GM12878 (cell line): Measurements from ENCODE around the gene INSIG2. TPM values are rescaled to one million over a fixed set of nuclear protein-coding genes. Genes with fewer than 3 reads are reported as not detected.

Source experiments
- ATAC-seq: fragments of 200-7000 bp; cut with Tn5 transposase; 3 replicates; pipeline ENCODE4 v1.9.1; 2020; ENCODE audit warnings: mild to moderate bottlenecking, moderate library complexity
- BruUV-seq: library from RNA; stranded (reverse); fragments of 400-500 nt; replicated peaks from 2 replicates; lab custom pipeline; 2021; lab: Mats Ljungman, UMichigan
- CTCF ChIA-PET: fragments of 300-600 bp; sonication (Branson Sonifier 250); formaldehyde crosslinking; extraction: SDS; loops from one replicate; lab custom pipeline; 2021; ENCODE audit warnings: inconsistent platforms; lab: Yijun Ruan, JAX
- POLR2A ChIA-PET: fragments of 350-600 bp; formaldehyde crosslinking; extraction: SDS; loops from one replicate; lab custom pipeline; 2021; ENCODE audit warnings: inconsistent platforms; lab: Charles Lee
- RAD21 ChIA-PET: fragments of 300-600 bp; sonication (Branson Sonifier 250); formaldehyde crosslinking; loops from one replicate; lab custom pipeline; 2023; ENCODE audit warnings: antibody characterized with exemption; ENCODE audit not compliant: unreplicated experiment; lab: Charles Lee
- SMC1A ChIA-PET: fragments of 300-600 bp; sonication (Branson Sonifier 250); formaldehyde crosslinking; loops from one replicate; lab custom pipeline; 2023; ENCODE audit not compliant: unreplicated experiment, uncharacterized antibody; lab: Charles Lee
- DNase-seq: peaks from one replicate; pipeline ENCODE4 v3.0.0-alpha.2; 2011; ENCODE audit warnings: low read depth, low spot score
- FAIRE-seq: peaks from 3 replicates; lab custom pipeline; 2011; peaks lifted over from hg19 to GRCh38; lab: Jason Lieb, UNC
- H2AFZ ChIP-seq: 2 replicates; pipeline ENCODE4 v1.6.0; 2011; ENCODE audit warnings: low read depth, low read length, control low read depth; ENCODE audit not compliant: control insufficient read depth
- H3K27ac ChIP-seq: 2 replicates; pipeline ENCODE4 v1.5.1; 2011; ENCODE audit warnings: control low read depth; ENCODE audit not compliant: control insufficient read depth, insufficient read depth
- H3K27me3 ChIP-seq, 2 experiments: replicated peaks in 1 of 2; 2 replicates each; pipeline versions ENCODE4 v1.6.0 to v1.6.1; 2011; ENCODE audit warnings: low read length in 1 of 2; ENCODE audit not compliant: control insufficient read depth in 2 of 2, insufficient read depth in 2 of 2
- H3K36me3 ChIP-seq, 2 experiments: 2 replicates each; pipeline ENCODE4 v1.5.1; 2011; ENCODE audit warnings: low read length in 1 of 2; ENCODE audit not compliant: control insufficient read depth in 2 of 2, insufficient read depth in 2 of 2
- H3K4me1 ChIP-seq: 2 replicates; pipeline ENCODE4 v1.6.1; 2011; ENCODE audit warnings: mild to moderate bottlenecking, low read length, moderate library complexity, mixed read lengths; ENCODE audit not compliant: control insufficient read depth, insufficient read depth
- H3K4me2 ChIP-seq: 2 replicates; pipeline ENCODE4 v1.6.0; 2011; ENCODE audit warnings: control low read depth; ENCODE audit not compliant: control insufficient read depth, insufficient read depth
- H3K4me3 ChIP-seq: fragments of 200-600 bp; sonication (generic); 2 replicates; pipeline ENCODE4 v1.5.1; 2016
- H3K79me2 ChIP-seq: 2 replicates; pipeline ENCODE4 v1.6.0; 2011; ENCODE audit warnings: low read length; ENCODE audit not compliant: control insufficient read depth, insufficient read depth
- H3K9ac ChIP-seq: 2 replicates; pipeline ENCODE4 v1.8.0; 2011; ENCODE audit warnings: low read length, control low read depth, mixed read lengths; ENCODE audit not compliant: control insufficient read depth, insufficient read depth
- H3K9me3 ChIP-seq: replicated peaks from 3 replicates; pipeline ENCODE4 v1.5.1; 2011; ENCODE audit warnings: mild to moderate bottlenecking, low read length; ENCODE audit not compliant: control insufficient read depth, insufficient read depth
- H4K20me1 ChIP-seq: 2 replicates; pipeline ENCODE4 v1.6.0; 2011; ENCODE audit not compliant: control insufficient read depth, insufficient read depth
- BHLHE40 ChIP-seq, 2 experiments: fragments of 450-650 bp in 1 of 2; IDR thresholded peaks; 2 replicates each; pipeline ENCODE4 v1.6.1; 2011 to 2017; ENCODE audit warnings: low read depth in 2 of 2, borderline replicate concordance in 1 of 2, improper control_type of control experiment in 1 of 2, low read length in 1 of 2, mild to moderate bottlenecking in 1 of 2
- ETV6 ChIP-seq, 2 experiments: fragments of 450-650 bp in 1 of 2; IDR thresholded peaks in 1 of 2; conservative IDR thresholded peaks in 1 of 2; 2 replicates each; pipeline ENCODE4 v1.6.1; 2014; ENCODE audit warnings: antibody characterized with exemption in 1 of 2, borderline replicate concordance in 1 of 2, low read depth in 1 of 2, mild to moderate bottlenecking in 1 of 2, moderate library complexity in 1 of 2
- NBN ChIP-seq: fragments of 450-650 bp; IDR thresholded peaks from 2 replicates; pipeline ENCODE4 v1.6.1; 2016
- NFIC ChIP-seq: IDR thresholded peaks from 2 replicates; pipeline ENCODE4 v1.6.1; 2012; ENCODE audit warnings: low read depth, mild to moderate bottlenecking, inconsistent platforms, low read length, moderate library complexity
- NR2C1 ChIP-seq: fragments of 450-650 bp; IDR thresholded peaks from 2 replicates; pipeline ENCODE4 v1.6.1; 2017; ENCODE audit warnings: antibody characterized with exemption, mild to moderate bottlenecking, moderate library complexity
- NRF1 ChIP-seq: conservative IDR thresholded peaks from 2 replicates; pipeline ENCODE4 v1.6.1; 2011; ENCODE audit warnings: mild to moderate bottlenecking, low read depth, low read length, improper control_type of control experiment
- SPI1 ChIP-seq: IDR thresholded peaks from 2 replicates; pipeline ENCODE4 v1.6.1; 2011; ENCODE audit warnings: low read depth, mild to moderate bottlenecking, low read length, moderate library complexity, borderline replicate concordance; ENCODE audit not compliant: insufficient read depth
- SUZ12 ChIP-seq: fragments of 200-600 bp; sonication (generic); IDR thresholded peaks from one replicate; pipeline ENCODE4 v1.6.1; 2018; ENCODE audit warnings: antibody characterized with exemption, mild to moderate bottlenecking; ENCODE audit not compliant: unreplicated experiment
- WGBS: methylation state at CpG from one replicate; pipeline ENCODE4 v1.1.6; 2016; ENCODE audit warnings: low lambda C conversion rate; ENCODE audit not compliant: insufficient replicate concordance, insufficient coverage; ENCODE audit errors: missing lambda C conversion rate; 5-methylcytosine and 5-hydroxymethylcytosine counted together
- in situ Hi-C: fragments of 300-500 bp; cut with MboI; formaldehyde crosslinking; loops from 9 replicates; pipeline ENCODE4 v1.14.3; 2018; ENCODE audit warnings: mixed read lengths
- intact Hi-C: fragments of 100-400 bp; cut with micrococcal nuclease; formaldehyde crosslinking; loops from one replicate; pipeline ENCODE4 v1.14.2; 2022; ENCODE audit not compliant: unreplicated experiment
- polyA plus RNA-seq, 11 experiments: library from polyadenylated mRNA; depleted of rRNA in 4 of 11; unstranded in 6 of 11; stranded (reverse) in 5 of 11; fragments of >200 nt; fragmentation: Nextera tagmentation in 4 of 11; fragmentation: Illumina TruSeq in 1 of 11; extraction: Ambion mirVana in 4 of 11; extraction: Trizol in 1 of 11; gene quantifications; 1 replicate in 1 of 11; 2 replicates in 10 of 11; pipeline versions ENCODE4 v1.2.1 to v1.2.3, GENCODE V29; 2011 to 2016; ENCODE audit warnings: inconsistent platforms in 2 of 11, missing spikeins in 2 of 11, low read depth in 1 of 11
- total RNA-seq, 4 experiments: library from RNA; depleted of rRNA in 3 of 4; stranded (reverse); fragments of >200 nt in 3 of 4; fragmentation: Illumina TruSeq in 1 of 4; extraction: Trizol in 1 of 4; gene quantifications; 2 replicates each; pipeline versions ENCODE4 v1.2.1 to v1.2.3, GENCODE V29; 2013 to 2021

The INSIG2 gene
- total and polyA plus RNA-seq, 10 of the 15 experiments (the other 5 are each of a cell fraction or from before 2014, with no cell fraction given) = 4.9 to 92.7 (median 12.0) TPM

DNA sequence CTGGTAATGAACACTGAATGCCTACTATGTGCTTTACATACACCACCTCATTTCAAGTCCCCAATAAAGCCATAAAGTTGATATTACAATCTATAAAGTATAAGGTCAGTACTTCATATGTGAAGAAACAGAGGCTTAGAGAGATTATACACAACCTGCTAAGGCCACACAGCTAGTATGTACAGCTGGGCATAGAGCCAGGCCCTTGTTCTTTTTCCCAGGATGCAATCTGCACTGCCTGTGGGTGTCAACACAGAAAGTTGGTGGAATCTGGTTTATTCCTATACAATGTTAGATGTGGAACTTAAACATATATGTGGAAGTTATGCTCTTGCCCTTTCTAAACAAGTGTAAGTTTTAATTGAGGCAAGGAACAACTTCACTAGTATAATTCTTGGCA lies 32.8 kb downstream of the INSIG2 start (continued):
- TF ChIP-seq ETV6 (conservative IDR thresholded peaks at IDR 0.05 in 1 of 2, IDR thresholded peaks at IDR 0.05 in 1 of 2; ENCODE audit: borderline replicate concordance in 1 of 2, low read depth in 1 of 2) (no peak), SUZ12 (no peak)

DNA sequence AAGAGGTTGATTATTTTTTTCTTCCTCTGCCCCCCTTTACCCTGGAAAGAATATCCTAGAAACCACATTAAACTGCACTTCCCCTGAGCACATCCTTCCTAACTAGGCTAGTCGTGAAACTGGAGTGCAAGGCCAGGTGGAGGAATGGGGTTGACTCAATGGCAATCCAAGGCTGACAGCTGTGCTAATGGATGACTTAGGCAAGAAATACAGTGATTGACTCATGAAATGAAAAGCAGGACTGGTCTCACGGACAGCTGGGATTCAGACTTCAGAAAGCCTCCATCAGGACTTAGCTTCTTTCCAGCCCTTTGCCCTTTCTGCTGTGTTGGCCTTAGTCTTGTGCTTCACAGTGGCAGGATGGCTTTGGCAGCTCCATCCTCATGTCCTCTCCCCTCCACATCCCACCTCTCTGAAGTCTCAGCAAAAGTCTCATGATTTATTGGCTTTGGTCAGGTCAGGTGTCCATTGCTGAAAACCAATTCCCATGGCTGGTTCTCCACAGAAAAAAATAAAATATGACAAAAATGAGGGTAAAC lies 33.8 kb downstream of the INSIG2 start:
- no peaks in the 10 kb centered on the region for H3K9me3 ChIP-seq
- WGBS = 81% methylated on average over 2 of the region's 2 CpGs
- no peak overlapping the region for H2AFZ ChIP-seq
- no peaks in the 10 kb centered on the region for H4K20me1 ChIP-seq
- ChIA-PET POLR2A (interaction anchor here (0.7 kb wide), 1 partner anchor 10 kb away, joined by 3 read pairs; no protein-coding TSS in a partner anchor), CTCF (interaction anchor here (0.6 to 2.8 kb wide), 4 partner anchors 19 to 78 kb away, joined by 3 to 9 read pairs (median 4); no protein-coding TSS in a partner anchor)
- no peak for FAIRE-seq
- no peaks in the 10 kb centered on the region for H3K4me1 ChIP-seq
- H3K27ac ChIP-seq = no peak overlapping the region
- DNase-seq = no peak
- intact Hi-C loops = no loop called here
- H3K4me3 ChIP-seq = no peak overlapping the region
- TF ChIP-seq BHLHE40 (IDR thresholded peaks at IDR 0.05; ENCODE audit: borderline replicate concordance in 1 of 2, low read depth in 2 of 2, low read length in 1 of 2) (no peak), NFIC (no peak), NBN (no peak), NRF1 (no peak), NR2C1 (no peak), SPI1 (no peak)
- TF ChIP-seq, all 136 proteins: peak for 0
- H3K36me3 ChIP-seq = no peaks in the 10 kb centered on the region
- SMC1A ChIA-PET = interaction anchor here (1.2 to 2.2 kb wide), 3 partner anchors 16 to 119 kb away, joined by 4 to 18 read pairs (median 4); no protein-coding TSS in a partner anchor
- no peaks in the 10 kb centered on the region for H3K79me2 ChIP-seq
- BruUV-seq = no TSS peak
- no peak overlapping the region for H3K4me2 ChIP-seq
- in situ Hi-C loops = no loop called here
- ATAC-seq = no peak
- H3K27me3 ChIP-seq = no peaks in the 10 kb centered on the region
- H3K9ac ChIP-seq = no peak overlapping the region
- RAD21 ChIA-PET = interaction anchor here (0.9 to 2.7 kb wide), 2 partner anchors 31 to 69 kb away, joined by 3 to 11 read pairs; no protein-coding TSS in a partner anchor
